ENCODE results near the gene CCT2.

DNA sequence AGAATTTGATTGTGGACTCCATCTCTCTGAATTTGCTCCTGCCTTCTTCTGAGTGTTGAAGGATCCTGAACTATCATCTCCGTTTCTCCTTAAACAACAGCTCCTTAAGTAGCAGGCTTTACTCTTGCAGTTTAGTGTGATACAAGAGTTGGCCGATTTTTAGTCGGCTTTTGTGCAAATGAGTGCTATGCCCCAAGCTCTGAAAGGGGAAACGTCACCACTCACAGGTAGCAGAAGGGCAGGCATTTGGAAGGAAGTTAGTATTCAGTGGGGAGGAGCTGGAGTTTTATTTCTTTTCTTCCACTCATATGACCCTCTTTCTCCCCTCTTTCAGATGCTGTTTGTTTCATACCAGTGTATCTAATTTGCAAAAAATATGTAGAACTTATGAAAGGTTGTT is 61.9 kb downstream of the CCT2 start:
- TF ChIP-seq, protein P1, sequence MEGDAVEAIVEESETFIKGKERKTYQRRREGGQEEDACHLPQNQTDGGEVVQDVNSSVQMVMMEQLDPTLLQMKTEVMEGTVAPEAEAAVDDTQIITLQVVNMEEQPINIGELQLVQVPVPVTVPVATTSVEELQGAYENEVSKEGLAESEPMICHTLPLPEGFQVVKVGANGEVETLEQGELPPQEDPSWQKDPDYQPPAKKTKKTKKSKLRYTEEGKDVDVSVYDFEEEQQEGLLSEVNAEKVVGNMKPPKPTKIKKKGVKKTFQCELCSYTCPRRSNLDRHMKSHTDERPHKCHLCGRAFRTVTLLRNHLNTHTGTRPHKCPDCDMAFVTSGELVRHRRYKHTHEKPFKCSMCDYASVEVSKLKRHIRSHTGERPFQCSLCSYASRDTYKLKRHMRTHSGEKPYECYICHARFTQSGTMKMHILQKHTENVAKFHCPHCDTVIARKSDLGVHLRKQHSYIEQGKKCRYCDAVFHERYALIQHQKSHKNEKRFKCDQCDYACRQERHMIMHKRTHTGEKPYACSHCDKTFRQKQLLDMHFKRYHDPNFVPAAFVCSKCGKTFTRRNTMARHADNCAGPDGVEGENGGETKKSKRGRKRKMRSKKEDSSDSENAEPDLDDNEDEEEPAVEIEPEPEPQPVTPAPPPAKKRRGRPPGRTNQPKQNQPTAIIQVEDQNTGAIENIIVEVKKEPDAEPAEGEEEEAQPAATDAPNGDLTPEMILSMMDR (IDR thresholded peaks at IDR 0.05 in 2 of 3, conservative IDR thresholded peaks at IDR 0.05 in 1 of 3; ENCODE audit: borderline replicate concordance in 1 of 3, insufficient read depth in 1 of 3, low read depth in 2 of 3, low read length in 2 of 3) = no peak
- TF ChIP-seq EZH2 (IDR thresholded peaks at IDR 0.05) = no peak
- no peak for TF ChIP-seq TCF7L2 (IDR thresholded peaks at IDR 0.05; ENCODE audit: borderline replicate concordance, extremely low read depth, insufficient read depth, insufficient read length)
- TF ChIP-seq, protein P2, sequence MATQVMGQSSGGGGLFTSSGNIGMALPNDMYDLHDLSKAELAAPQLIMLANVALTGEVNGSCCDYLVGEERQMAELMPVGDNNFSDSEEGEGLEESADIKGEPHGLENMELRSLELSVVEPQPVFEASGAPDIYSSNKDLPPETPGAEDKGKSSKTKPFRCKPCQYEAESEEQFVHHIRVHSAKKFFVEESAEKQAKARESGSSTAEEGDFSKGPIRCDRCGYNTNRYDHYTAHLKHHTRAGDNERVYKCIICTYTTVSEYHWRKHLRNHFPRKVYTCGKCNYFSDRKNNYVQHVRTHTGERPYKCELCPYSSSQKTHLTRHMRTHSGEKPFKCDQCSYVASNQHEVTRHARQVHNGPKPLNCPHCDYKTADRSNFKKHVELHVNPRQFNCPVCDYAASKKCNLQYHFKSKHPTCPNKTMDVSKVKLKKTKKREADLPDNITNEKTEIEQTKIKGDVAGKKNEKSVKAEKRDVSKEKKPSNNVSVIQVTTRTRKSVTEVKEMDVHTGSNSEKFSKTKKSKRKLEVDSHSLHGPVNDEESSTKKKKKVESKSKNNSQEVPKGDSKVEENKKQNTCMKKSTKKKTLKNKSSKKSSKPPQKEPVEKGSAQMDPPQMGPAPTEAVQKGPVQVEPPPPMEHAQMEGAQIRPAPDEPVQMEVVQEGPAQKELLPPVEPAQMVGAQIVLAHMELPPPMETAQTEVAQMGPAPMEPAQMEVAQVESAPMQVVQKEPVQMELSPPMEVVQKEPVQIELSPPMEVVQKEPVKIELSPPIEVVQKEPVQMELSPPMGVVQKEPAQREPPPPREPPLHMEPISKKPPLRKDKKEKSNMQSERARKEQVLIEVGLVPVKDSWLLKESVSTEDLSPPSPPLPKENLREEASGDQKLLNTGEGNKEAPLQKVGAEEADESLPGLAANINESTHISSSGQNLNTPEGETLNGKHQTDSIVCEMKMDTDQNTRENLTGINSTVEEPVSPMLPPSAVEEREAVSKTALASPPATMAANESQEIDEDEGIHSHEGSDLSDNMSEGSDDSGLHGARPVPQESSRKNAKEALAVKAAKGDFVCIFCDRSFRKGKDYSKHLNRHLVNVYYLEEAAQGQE (IDR thresholded peaks at IDR 0.05; ENCODE audit: low read depth) = no peak
- TF ChIP-seq SIN3A (IDR thresholded peaks at IDR 0.05; ENCODE audit: low read depth) = no peak
